Muscle layer of colon (tissue), 2 donors: ENCODE measurements around the gene TCF21.

Experiments
- H3K27ac ChIP-seq: one replicate; pipeline ENCODE4 v1.7.0; 2013; ENCODE audit warnings: low read depth, mild to moderate bottlenecking, low read length, moderate library complexity
- H3K27me3 ChIP-seq, 2 donors: one replicate each; pipeline ENCODE4 v1.7.0; 2013; ENCODE audit warnings: low read length in 2 of 2, mild to moderate bottlenecking in 2 of 2; ENCODE audit not compliant: insufficient read depth in 2 of 2, control insufficient read depth in 1 of 2
- H3K36me3 ChIP-seq: one replicate; pipeline ENCODE4 v1.7.0; 2013; ENCODE audit warnings: mild to moderate bottlenecking, low read length; ENCODE audit not compliant: insufficient read depth
- H3K4me1 ChIP-seq: one replicate; pipeline ENCODE4 v1.7.0; 2013; ENCODE audit warnings: mild to moderate bottlenecking, low read length; ENCODE audit not compliant: insufficient read depth
- H3K4me3 ChIP-seq, 2 donors: one replicate each; pipeline ENCODE4 v1.7.0; 2013; ENCODE audit warnings: low read length in 2 of 2, low read depth in 1 of 2, mild to moderate bottlenecking in 1 of 2, moderate library complexity in 1 of 2
- H3K9ac ChIP-seq: one replicate; pipeline ENCODE4 v1.7.0; 2013; ENCODE audit warnings: low read length
- H3K9me3 ChIP-seq: one replicate; pipeline ENCODE4 v1.7.0; 2013; ENCODE audit warnings: mild to moderate bottlenecking, low read length
- donor health status: abdominal sarcoma.
- donor health status: Adenocarcinoma of cecum.

Gene TCF21

GRCh38 chr6:133863228-133863627 lies 25.7 kb upstream of the TCF21 start:
- Histone ChIP-seq H3K27ac (no peak overlapping the region), H3K36me3 (no peaks in the 10 kb centered on the region), H3K27me3 (no peaks in the 10 kb centered on the region), H3K4me3 (no peak overlapping the region), H3K9ac (no peak overlapping the region), H3K4me1 (no peaks in the 10 kb centered on the region), H3K9me3 (peaks cover 12% of the 10 kb centered on the region)

- Histone ChIP-seq H3K36me3 (no peaks in the 10 kb centered on the region), H3K27ac (no peak overlapping the region), H3K9ac (no peak overlapping the region), H3K4me1 (no peaks in the 10 kb centered on the region), H3K4me3 (no peak overlapping the region), H3K27me3 (no peaks in the 10 kb centered on the region), H3K9me3 (peaks cover 9% of the 10 kb centered on the region)
Observed at GRCh38 chr6:133865680-133866079, 23.2 kb upstream of the TCF21 start.

- Histone ChIP-seq H3K27me3 (no peaks in the 10 kb centered on the region), H3K4me1 (no peaks in the 10 kb centered on the region), H3K4me3 (no peak overlapping the region), H3K36me3 (no peaks in the 10 kb centered on the region), H3K9me3 (no peaks in the 10 kb centered on the region), H3K9ac (no peak overlapping the region), H3K27ac (no peak overlapping the region)
Observed at GRCh38 chr6:133871131-133871530, 17.8 kb upstream of the TCF21 start.

- H3K27ac ChIP-seq = no peak overlapping the region
- no peaks in the 10 kb centered on the region for H3K9me3 ChIP-seq
- no peaks in the 10 kb centered on the region for H3K36me3 ChIP-seq
- H3K9ac ChIP-seq = no peak overlapping the region
- no peaks in the 10 kb centered on the region for H3K4me1 ChIP-seq
- H3K4me3 ChIP-seq = no peak overlapping the region
- H3K27me3 ChIP-seq = no peaks in the 10 kb centered on the region
Observed at GRCh38 chr6:133873538-133873937, 15.4 kb upstream of the TCF21 start.

- Histone ChIP-seq H3K9ac (no peak overlapping the region), H3K27ac (no peak overlapping the region), H3K9me3 (no peaks in the 10 kb centered on the region), H3K27me3 (no peaks in the 10 kb centered on the region), H3K36me3 (no peaks in the 10 kb centered on the region), H3K4me3 (no peak overlapping the region), H3K4me1 (no peaks in the 10 kb centered on the region)
Observed at GRCh38 chr6:133877116-133877515, 11.8 kb upstream of the TCF21 start.

GRCh38 chr6:133880006-133880405 lies 8.9 kb upstream of the TCF21 start:
- Histone ChIP-seq H3K4me1 (no peaks in the 10 kb centered on the region), H3K27me3 (no peaks in the 10 kb centered on the region), H3K9ac (no peak overlapping the region), H3K36me3 (no peaks in the 10 kb centered on the region), H3K27ac (no peak overlapping the region), H3K4me3 (no peak overlapping the region), H3K9me3 (no peaks in the 10 kb centered on the region)

GRCh38 chr6:133880896-133881295 lies 8.0 kb upstream of the TCF21 start:
- H3K27ac ChIP-seq = no peak overlapping the region

GRCh38 chr6:133886104-133886775 lies 2.7 kb upstream of the TCF21 start:
- Histone ChIP-seq H3K4me3 (no peak overlapping the region), H3K36me3 (no peaks in the 10 kb centered on the region), H3K4me1 (peaks cover 3% of the 10 kb centered on the region), H3K9me3 (no peaks in the 10 kb centered on the region), H3K9ac (no peak overlapping the region), H3K27ac (peak overlapping the region; percentile 7), H3K27me3 (peaks cover 18 to 27% of the 10 kb centered on the region in 2 donors)

More at GRCh38 chr6:133880896-133881295, 8.0 kb upstream of the TCF21 start:
- Histone ChIP-seq H3K36me3 (no peaks in the 10 kb centered on the region), H3K9ac (no peak overlapping the region), H3K27me3 (no peaks in the 10 kb centered on the region), H3K4me1 (no peaks in the 10 kb centered on the region), H3K9me3 (no peaks in the 10 kb centered on the region), H3K4me3 (no peak overlapping the region)

- no peaks in the 10 kb centered on the region for H3K9me3 ChIP-seq
- no peaks in the 10 kb centered on the region for H3K36me3 ChIP-seq
- H3K4me3 ChIP-seq = peak overlapping the region in 1 of 2 donors; percentile 63
- H3K27ac ChIP-seq = peak overlapping the region; percentile 34
- H3K4me1 ChIP-seq = peaks cover 5% of the 10 kb centered on the region
- H3K27me3 ChIP-seq = peaks cover 22 to 37% of the 10 kb centered on the region in 2 donors
- H3K9ac ChIP-seq = peak overlapping the region; percentile 7
Observed at GRCh38 chr6:133887156-133887879, 1.6 kb upstream of the TCF21 start.

GRCh38 chr6:133887880-133888230 lies 1.1 kb upstream of the TCF21 start:
- Histone ChIP-seq H3K4me3 (peak overlapping the region in 1 of 2 donors; percentile 63), H3K9me3 (no peaks in the 10 kb centered on the region), H3K9ac (peak overlapping the region; percentile 7), H3K4me1 (peaks cover 5% of the 10 kb centered on the region), H3K27ac (no peak overlapping the region), H3K27me3 (peaks cover 27 to 43% of the 10 kb centered on the region in 2 donors), H3K36me3 (no peaks in the 10 kb centered on the region)

GRCh38 chr6:133889557-133890403 lies 867 bp downstream of the TCF21 start:
- H3K4me1 ChIP-seq = peaks cover 11% of the 10 kb centered on the region
- peak overlapping the region; percentile 47 for H3K9ac ChIP-seq
- peak overlapping the region; percentile 90 for H3K27ac ChIP-seq
- H3K9me3 ChIP-seq = no peaks in the 10 kb centered on the region
- H3K27me3 ChIP-seq = peaks cover 41 to 62% of the 10 kb centered on the region in 2 donors
- peak overlapping the region; percentile 63 to 64 for H3K4me3 ChIP-seq
- H3K36me3 ChIP-seq = no peaks in the 10 kb centered on the region
